Esophagus mucosa (tissue), 1 donor: ENCODE data around the gene NPVF. TPM values are rescaled to one million over a fixed set of nuclear protein-coding genes. Genes with fewer than 3 reads are reported as not detected.

Experiments used
- ATAC-seq: fragments of 200-7000 bp; cut with Tn5 transposase; one replicate; pipeline ENCODE4 v1.9.1; 2020
- total RNA-seq: library from RNA; stranded (reverse); gene quantifications from one replicate; pipeline ENCODE4 v1.2.4, GENCODE V29; 2023
- donor health status: DM: yes; HTN: yes; CAD: no.

NPVF gene
- not detected for total RNA-seq

- ATAC-seq, result no peak
These were observed at the start of gene NPVF for GRCh38 chr7:25228386-25228785. NPVF (minus strand) TSS chr7:25228486; CDS start chr7:25228439, 47 bp downstream.

GRCh38 chr7:25272265-25272664, 44.0 kb upstream of the NPVF start:
- no peak for ATAC-seq

GRCh38 chr7:25263337-25263736, 35.1 kb upstream of the NPVF start:
- no peak for ATAC-seq

GRCh38 chr7:25262586-25262985, 34.3 kb upstream of the NPVF start:
- ATAC-seq, result no peak

GRCh38 chr7:25261545-25262140, 33.4 kb upstream of the NPVF start:
- no peak for ATAC-seq

- no peak for ATAC-seq
These were observed 32.7 kb upstream of the NPVF start for GRCh38 chr7:25260862-25261494.

- peak; percentile 70 for ATAC-seq
These were observed 31.4 kb upstream of the NPVF start for GRCh38 chr7:25259487-25260243.

- ATAC-seq, result no peak
These were observed 28.1 kb upstream of the NPVF start for GRCh38 chr7:25256333-25256819.

- ATAC-seq, result no peak
These were observed 27.5 kb upstream of the NPVF start for GRCh38 chr7:25255611-25256332.

- ATAC-seq, result no peak
These were observed 26.3 kb upstream of the NPVF start for GRCh38 chr7:25254604-25255003.

- ATAC-seq, result no peak
These were observed 25.4 kb upstream of the NPVF start for GRCh38 chr7:25253714-25254113.

GRCh38 chr7:25250386-25250785, 22.1 kb upstream of the NPVF start:
- no peak for ATAC-seq

GRCh38 chr7:25249772-25250171, 21.5 kb upstream of the NPVF start:
- no peak for ATAC-seq

- ATAC-seq, result no peak
These were observed 18.0 kb upstream of the NPVF start for GRCh38 chr7:25246306-25246705.

GRCh38 chr7:25244254-25245033, 16.2 kb upstream of the NPVF start:
- no peak for ATAC-seq

- no peak for ATAC-seq
These were observed 14.4 kb upstream of the NPVF start for GRCh38 chr7:25242678-25243077.

- ATAC-seq, result no peak
These were observed 12.6 kb upstream of the NPVF start for GRCh38 chr7:25240896-25241295.

- no peak for ATAC-seq
These were observed 12.1 kb upstream of the NPVF start for GRCh38 chr7:25240340-25240739.

- ATAC-seq, result no peak
These were observed 11.6 kb upstream of the NPVF start for GRCh38 chr7:25239888-25240287.

GRCh38 chr7:25238066-25238725, 9.9 kb upstream of the NPVF start:
- no peak for ATAC-seq

GRCh38 chr7:25235471-25235870, 7.2 kb upstream of the NPVF start:
- ATAC-seq, result no peak

- ATAC-seq, result no peak
These were observed 6.0 kb upstream of the NPVF start for GRCh38 chr7:25234336-25234735.
